Stimulated activated naive B cell treated with anti-CD40 and anti-IgM and Interleukin-4, amounts not matched to agents 10 μg/mL and 1 μg/mL and 100 μg/mL, for 72 hours (primary cell): Measurements from ENCODE around the gene TULP1.

Experiments
- ATAC-seq, 2 donors: fragments of 150-1000 bp; cut with Tn5 transposase; replicated peaks; 2 replicates each; pipeline ENCODE4 v1.10.0; 2021; ENCODE audit warnings: moderate library complexity in 1 of 2
- DNase-seq: peaks from one replicate; pipeline ENCODE4 v3.0.0; 2021
- H3K27ac Mint-ChIP-seq: one replicate; pipeline ENCODE4 v1.8.0; 2022; ENCODE audit warnings: mild to moderate bottlenecking, mixed read lengths
- H3K27me3 Mint-ChIP-seq, 2 donors: one replicate each; pipeline ENCODE4 v1.8.0; 2022; ENCODE audit warnings: mixed read lengths in 2 of 2
- H3K36me3 Mint-ChIP-seq, 2 donors: one replicate each; pipeline ENCODE4 v1.8.0; 2022; ENCODE audit warnings: mixed read lengths in 2 of 2, mild to moderate bottlenecking in 1 of 2
- H3K4me1 Mint-ChIP-seq, 2 donors: one replicate each; pipeline ENCODE4 v1.8.0; 2022; ENCODE audit warnings: mixed read lengths in 2 of 2, mild to moderate bottlenecking in 1 of 2
- H3K4me3 Mint-ChIP-seq, 2 donors: one replicate each; pipeline ENCODE4 v1.8.0; 2022; ENCODE audit warnings: mild to moderate bottlenecking in 2 of 2, mixed read lengths in 2 of 2, moderate library complexity in 1 of 2
- H3K9me3 Mint-ChIP-seq, 2 donors: one replicate each; pipeline ENCODE4 v1.8.0; 2022; ENCODE audit warnings: mixed read lengths in 2 of 2, mild to moderate bottlenecking in 1 of 2

The TULP1 gene

DNA sequence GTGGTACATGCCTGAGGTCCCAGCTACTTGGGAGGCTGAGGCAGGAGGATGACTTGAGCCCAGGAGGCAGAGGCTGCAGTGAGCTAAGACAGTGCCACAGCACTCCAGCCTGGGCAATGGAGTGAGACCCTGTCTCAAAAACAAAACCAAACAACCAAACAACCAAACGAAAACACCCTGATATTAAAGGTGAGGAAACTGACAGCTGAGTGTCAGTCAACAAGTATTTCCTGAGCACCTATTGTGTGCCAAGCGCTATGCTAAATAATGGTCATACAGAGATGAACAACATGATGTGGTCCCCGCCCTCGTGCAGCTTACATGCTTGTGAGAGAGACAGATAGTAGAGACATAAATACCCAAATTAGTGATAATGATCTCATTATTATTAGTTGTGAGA, 1.9 kb upstream of the TULP1 start:
- no peak overlapping the region for H3K4me3 Mint-ChIP-seq
- DNase-seq = no peak
- H3K4me1 Mint-ChIP-seq = peaks cover under 1 to 17% of the 10 kb centered on the region in 2 donors
- peaks cover 29 to 41% of the 10 kb centered on the region in 2 donors for H3K27me3 Mint-ChIP-seq
- H3K27ac Mint-ChIP-seq = no peak overlapping the region
- no peak for ATAC-seq
- H3K9me3 Mint-ChIP-seq = no peaks in the 10 kb centered on the region
- H3K36me3 Mint-ChIP-seq = no peaks in the 10 kb centered on the region

DNA sequence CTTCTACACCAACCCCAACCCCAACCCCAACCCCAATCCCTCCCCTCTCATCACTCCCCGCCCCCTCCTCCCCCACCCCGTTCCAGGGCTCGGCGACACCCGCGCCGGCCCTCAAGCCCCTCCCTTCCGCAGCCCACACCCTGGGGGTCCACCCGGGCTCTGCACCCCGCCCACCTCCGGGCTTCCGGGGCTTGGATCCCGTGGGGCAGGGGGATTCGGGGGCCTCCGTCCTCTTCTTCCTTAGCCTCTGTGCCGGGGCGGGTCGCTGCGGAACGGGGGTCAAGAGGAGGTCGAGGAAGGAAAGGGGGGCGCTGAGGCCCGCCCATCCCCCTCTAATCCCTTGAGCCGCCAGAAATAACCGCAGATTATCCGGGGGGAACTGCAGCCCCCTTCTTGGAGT, 690 bp downstream of the TULP1 start:
- Mint-ChIP-seq H3K4me1 (peaks cover 7 to 24% of the 10 kb centered on the region in 2 donors), H3K27ac (no peak overlapping the region), H3K9me3 (no peaks in the 10 kb centered on the region), H3K27me3 (peaks cover 36 to 50% of the 10 kb centered on the region in 2 donors), H3K4me3 (peak overlapping the region in 1 of 2 donors; percentile 16), H3K36me3 (no peaks in the 10 kb centered on the region)
- no peak for ATAC-seq
- DNase-seq = no peak

DNA sequence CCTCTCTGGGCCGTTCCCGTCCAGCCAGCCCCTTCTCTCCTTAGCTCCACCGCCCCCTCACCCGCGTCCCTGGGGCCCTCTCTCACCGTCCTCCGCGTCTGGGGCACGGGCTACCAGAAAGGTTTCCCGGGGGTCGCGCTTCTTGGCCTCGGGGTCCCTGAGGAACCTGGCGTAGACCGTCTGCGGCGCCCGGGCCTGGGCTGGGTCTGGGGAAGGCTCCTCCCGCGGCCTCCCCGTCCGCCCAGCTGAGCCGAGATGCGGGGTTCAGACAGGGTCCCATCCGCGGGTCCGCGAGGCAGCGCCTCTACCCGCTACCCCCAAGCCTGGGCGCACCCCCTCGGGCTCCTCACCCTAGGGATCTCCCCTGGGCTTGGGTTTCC, 1.1 kb downstream of the TULP1 start:
- H3K4me3 Mint-ChIP-seq = peak overlapping the region in 1 of 2 donors; percentile 8
- ATAC-seq = peak in 1 of 2 donors; percentile 16
- H3K4me1 Mint-ChIP-seq = peaks cover 7 to 24% of the 10 kb centered on the region in 2 donors
- H3K27me3 Mint-ChIP-seq = peaks cover 36 to 50% of the 10 kb centered on the region in 2 donors
- H3K27ac Mint-ChIP-seq = no peak overlapping the region
- no peak for DNase-seq
- no peaks in the 10 kb centered on the region for H3K9me3 Mint-ChIP-seq
- no peaks in the 10 kb centered on the region for H3K36me3 Mint-ChIP-seq

DNA sequence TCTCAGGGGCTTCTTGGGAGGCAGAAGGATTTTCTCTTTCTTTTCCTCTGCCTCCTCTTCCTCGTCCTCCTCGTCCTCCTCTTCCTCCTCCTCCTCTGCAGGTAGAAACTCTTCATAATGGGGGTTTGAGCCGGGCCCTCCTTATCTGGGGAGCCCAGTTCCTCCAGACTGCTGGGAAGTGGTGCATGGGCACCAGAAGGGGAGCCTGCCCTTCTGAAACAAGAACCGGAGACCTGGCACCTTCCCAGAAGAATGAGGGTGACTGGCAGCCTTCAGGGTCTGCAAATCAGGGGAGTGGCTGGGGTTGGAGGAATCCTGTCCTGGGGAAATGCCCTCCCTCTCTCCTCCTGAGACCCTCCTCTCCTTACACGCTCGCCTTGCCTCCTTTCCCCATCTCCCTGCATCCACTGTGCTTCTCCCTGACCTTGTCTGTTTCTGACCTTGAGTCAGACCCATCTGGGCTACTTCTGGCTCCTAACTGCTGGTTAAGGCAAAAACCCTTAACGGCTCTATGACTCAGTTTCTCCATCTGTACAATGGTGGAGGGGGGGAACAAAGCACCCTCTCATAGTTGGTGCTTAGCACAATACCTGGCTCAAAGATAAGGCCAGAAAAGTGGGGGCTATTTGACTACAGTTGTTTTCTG, 1.7 kb downstream of the TULP1 start:
- H3K27ac Mint-ChIP-seq = no peak overlapping the region
- DNase-seq (no peak), ATAC-seq (no peak)
- peaks cover 39 to 50% of the 10 kb centered on the region in 2 donors for H3K27me3 Mint-ChIP-seq
- H3K36me3 Mint-ChIP-seq = no peaks in the 10 kb centered on the region
- peaks cover 7 to 24% of the 10 kb centered on the region in 2 donors for H3K4me1 Mint-ChIP-seq
- H3K4me3 Mint-ChIP-seq = no peak overlapping the region
- no peaks in the 10 kb centered on the region for H3K9me3 Mint-ChIP-seq

DNA sequence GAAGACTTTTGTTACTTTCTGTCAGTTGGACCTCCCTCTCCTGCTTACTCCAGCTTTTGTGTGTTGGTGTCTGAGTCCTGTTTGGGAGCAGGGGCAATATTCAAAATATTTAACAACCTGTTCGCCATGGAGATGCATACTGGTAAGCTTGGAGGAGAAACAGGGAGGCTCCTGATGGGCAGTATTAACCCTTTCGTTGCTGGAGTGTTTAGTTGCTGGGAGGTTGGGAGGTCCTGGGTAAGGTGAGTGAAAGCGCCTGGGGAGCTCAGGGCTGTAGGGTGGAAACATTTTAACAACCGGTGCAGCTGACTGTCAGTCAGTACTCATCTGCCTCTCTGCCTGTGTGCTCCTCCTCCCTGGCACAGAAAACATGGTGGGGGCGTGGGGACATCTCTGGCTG, 4.2 kb downstream of the TULP1 start:
- Mint-ChIP-seq H3K4me1 (peaks cover 7 to 24% of the 10 kb centered on the region in 2 donors), H3K4me3 (no peak overlapping the region), H3K9me3 (no peaks in the 10 kb centered on the region), H3K27me3 (peaks cover 39 to 45% of the 10 kb centered on the region in 2 donors), H3K27ac (no peak overlapping the region), H3K36me3 (no peaks in the 10 kb centered on the region)
- ATAC-seq = no peak
- no peak for DNase-seq

DNA sequence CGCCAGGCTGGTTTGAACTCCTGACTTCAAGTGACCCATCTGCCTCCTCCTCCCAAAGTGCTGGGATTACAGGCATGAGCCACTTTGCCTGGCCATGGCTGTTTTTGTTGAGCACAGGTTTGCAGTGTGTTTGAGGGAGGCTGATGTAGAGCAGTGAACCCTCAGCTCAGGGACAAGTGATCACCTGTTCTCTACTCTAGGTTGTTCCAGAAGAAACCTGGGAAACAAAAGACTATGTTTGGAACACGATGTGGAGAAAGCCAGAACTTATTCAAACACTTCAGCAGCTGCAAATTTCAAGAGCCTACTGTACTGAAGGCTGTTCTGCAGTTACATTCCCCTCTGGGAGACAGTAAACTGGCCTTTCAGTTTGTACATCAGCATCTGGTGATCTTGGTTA, 4.7 kb downstream of the TULP1 start:
- DNase-seq = no peak
- Mint-ChIP-seq H3K4me1 (peaks cover 7 to 24% of the 10 kb centered on the region in 2 donors), H3K27ac (no peak overlapping the region), H3K4me3 (no peak overlapping the region), H3K9me3 (no peaks in the 10 kb centered on the region), H3K27me3 (peaks cover 38 to 48% of the 10 kb centered on the region in 2 donors), H3K36me3 (no peaks in the 10 kb centered on the region)
- no peak for ATAC-seq

DNA sequence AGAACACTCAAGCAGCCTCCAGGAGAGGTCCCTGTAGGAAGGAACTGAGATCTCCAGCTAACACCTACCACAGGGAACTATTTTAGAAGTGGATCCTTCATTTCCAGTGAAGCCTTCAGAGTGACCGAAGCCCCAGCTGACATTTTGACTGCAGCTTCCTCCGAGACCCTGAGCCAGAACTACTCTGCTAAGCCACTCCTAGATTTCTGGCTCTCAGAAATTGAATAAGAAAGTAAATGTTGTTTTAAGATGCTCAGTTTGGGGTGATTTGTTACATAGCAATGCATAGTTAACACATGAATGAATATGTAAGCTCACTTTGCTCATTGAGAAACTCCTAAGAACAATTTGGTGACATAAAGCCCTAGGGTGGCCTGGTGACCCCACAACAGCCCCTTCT, 5.5 kb downstream of the TULP1 start:
- ATAC-seq (no peak), DNase-seq (no peak)
- no peak overlapping the region for H3K27ac Mint-ChIP-seq
- H3K27me3 Mint-ChIP-seq = peaks cover 30 to 46% of the 10 kb centered on the region in 2 donors
- H3K4me1 Mint-ChIP-seq = peaks cover 7 to 23% of the 10 kb centered on the region in 2 donors
- H3K9me3 Mint-ChIP-seq = no peaks in the 10 kb centered on the region
- H3K4me3 Mint-ChIP-seq = no peak overlapping the region
- no peaks in the 10 kb centered on the region for H3K36me3 Mint-ChIP-seq

DNA sequence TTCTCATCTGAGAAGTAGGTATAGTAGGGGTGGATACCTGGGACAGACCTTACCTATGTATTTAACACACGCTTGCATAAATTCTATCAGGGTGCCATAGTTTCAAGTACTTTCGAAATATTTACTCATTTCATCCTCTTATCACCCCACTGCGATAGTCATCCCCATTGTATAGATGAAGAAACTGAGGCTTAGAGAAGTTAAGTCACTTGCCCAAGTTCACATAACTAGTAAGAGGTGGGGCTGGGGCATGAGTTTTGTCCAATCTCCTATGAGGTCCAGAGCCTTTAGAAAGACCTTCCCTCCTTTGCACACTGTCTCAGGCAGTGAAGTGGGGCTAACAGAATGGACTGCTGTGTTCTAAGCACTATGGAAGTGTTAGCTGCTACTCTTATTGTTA, 6.2 kb downstream of the TULP1 start:
- Mint-ChIP-seq H3K27ac (no peak overlapping the region), H3K27me3 (peaks cover 32 to 39% of the 10 kb centered on the region in 2 donors), H3K4me1 (peaks cover 7 to 17% of the 10 kb centered on the region in 2 donors), H3K36me3 (no peaks in the 10 kb centered on the region), H3K9me3 (no peaks in the 10 kb centered on the region), H3K4me3 (no peak overlapping the region)
- DNase-seq (no peak), ATAC-seq (no peak)

DNA sequence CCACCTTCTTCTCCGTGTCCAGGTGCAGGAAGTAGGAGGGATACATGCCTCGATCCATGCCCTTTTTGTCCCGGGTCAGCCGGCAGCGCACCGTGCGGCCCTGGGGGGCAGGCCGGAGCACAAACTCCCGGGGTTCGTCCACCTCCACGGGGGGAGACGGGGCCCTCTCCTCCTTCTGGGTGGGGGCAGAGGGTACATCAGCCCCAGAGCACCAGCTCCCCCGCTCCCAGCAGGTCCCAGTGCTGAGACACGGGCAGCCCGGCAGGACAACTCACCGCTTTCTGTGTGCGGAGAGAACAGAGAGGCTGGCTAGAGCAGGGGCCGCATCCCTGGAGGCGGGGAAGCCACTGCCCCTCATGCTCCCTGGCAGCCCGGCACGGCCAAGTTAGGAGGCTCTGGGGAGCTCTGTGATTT, 6.7 kb downstream of the TULP1 start:
- Mint-ChIP-seq H3K36me3 (no peaks in the 10 kb centered on the region), H3K4me3 (no peak overlapping the region)

DNA sequence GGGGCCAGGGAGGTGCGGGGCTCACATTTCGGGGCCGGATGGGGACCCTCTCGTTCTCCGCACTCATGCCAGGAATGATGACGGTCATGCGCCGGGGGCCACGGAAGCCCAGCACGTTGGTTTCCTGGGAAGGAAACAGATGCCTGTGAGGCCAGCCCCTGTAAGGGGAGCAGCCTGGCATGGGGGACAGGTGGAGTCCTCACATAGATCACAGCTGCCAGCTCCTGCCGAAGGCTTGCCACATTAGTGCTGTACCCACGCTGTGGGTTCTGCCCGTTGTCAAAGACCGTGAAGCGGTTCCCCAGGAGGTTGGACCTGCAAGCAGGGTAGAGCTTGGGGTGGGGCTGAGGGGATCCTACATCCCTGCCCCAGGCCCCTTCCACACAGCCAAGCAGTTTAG, 9.2 kb downstream of the TULP1 start:
- Mint-ChIP-seq H3K36me3 (peaks cover 0 to 4% of the 10 kb centered on the region in 2 donors), H3K9me3 (no peaks in the 10 kb centered on the region), H3K27ac (no peak overlapping the region), H3K4me1 (peaks cover 2 to 3% of the 10 kb centered on the region in 2 donors), H3K4me3 (no peak overlapping the region), H3K27me3 (peaks cover 29 to 32% of the 10 kb centered on the region in 2 donors)
- ATAC-seq = no peak
- no peak for DNase-seq

More for the DNA sequence above, 6.7 kb downstream of the TULP1 start:
- Mint-ChIP-seq H3K27ac (no peak overlapping the region), H3K9me3 (no peaks in the 10 kb centered on the region), H3K4me1 (peaks cover 7 to 12% of the 10 kb centered on the region in 2 donors), H3K27me3 (peaks cover 29 to 36% of the 10 kb centered on the region in 2 donors)
- no peak for DNase-seq
- ATAC-seq = no peak

DNA sequence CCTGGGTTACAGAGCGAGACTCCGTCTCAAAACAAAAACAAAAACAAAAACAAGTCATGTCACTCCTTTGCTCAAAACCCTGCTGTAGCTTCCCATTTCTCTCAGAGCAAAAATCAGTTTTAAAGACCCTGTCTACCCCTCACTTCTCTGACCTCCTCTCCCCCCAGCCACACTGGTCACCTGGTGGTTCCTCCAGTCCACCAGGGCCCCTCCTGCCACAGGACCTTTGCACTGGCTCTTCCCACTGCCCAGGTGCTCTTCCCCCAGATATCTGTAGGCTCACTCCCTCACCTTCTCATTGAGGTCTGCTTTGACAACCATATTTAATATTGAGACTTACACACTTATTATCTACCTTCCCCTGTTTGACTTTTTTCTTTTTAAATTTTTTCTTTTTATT, 10.9 kb downstream of the TULP1 start:
- Mint-ChIP-seq H3K4me1 (peaks cover 8 to 13% of the 10 kb centered on the region in 2 donors), H3K4me3 (no peak overlapping the region), H3K27ac (no peak overlapping the region), H3K36me3 (peaks cover 0 to 6% of the 10 kb centered on the region in 2 donors), H3K27me3 (peaks cover 34 to 41% of the 10 kb centered on the region in 2 donors), H3K9me3 (no peaks in the 10 kb centered on the region)
- DNase-seq = no peak
- ATAC-seq = no peak

DNA sequence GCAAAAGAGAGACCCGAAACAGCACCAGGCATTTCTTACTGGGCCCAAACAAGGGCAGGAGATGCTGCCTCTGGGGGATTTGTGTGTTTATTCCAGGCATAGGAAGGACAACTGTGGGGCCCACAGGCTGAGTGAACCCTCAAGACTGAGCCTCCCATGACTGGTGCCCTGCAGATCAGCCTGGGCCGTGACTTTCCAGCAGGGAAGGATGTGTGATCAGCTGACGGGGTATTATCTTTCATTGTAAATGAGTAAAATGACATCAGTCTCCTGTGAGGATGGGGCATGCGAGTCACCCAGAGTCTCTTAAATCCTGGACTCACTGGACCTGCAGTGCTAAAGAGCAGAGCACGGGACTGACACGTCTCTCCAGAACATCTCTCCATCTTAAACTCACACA, 11.9 kb downstream of the TULP1 start:
- peaks cover 32 to 41% of the 10 kb centered on the region in 2 donors for H3K27me3 Mint-ChIP-seq
- no peak overlapping the region for H3K27ac Mint-ChIP-seq
- DNase-seq = no peak
- H3K4me3 Mint-ChIP-seq = no peak overlapping the region
- H3K36me3 Mint-ChIP-seq = peaks cover 0 to 6% of the 10 kb centered on the region in 2 donors
- no peaks in the 10 kb centered on the region for H3K9me3 Mint-ChIP-seq
- peaks cover 8 to 13% of the 10 kb centered on the region in 2 donors for H3K4me1 Mint-ChIP-seq
- ATAC-seq = no peak

DNA sequence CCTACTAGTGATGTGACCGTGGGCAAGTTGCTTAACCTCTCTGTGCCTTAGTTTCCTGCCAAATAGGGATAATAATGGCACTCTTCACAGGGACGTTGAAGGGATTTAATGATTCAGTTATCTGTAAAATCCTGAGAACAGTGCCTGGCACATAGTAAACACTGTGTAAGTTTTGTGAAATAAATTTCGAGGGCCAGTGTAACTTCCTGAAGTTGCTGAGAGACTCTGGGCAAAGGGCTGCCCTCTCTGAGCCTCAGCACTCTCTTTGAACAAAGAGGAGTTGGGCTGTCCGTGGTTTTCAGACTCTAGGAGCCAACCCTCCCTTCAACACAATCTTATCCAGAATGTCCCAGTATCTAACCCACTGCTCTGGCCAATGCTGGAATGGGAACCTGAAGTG, 13.3 kb downstream of the TULP1 start:
- no peak overlapping the region for H3K27ac Mint-ChIP-seq
- no peak overlapping the region for H3K4me3 Mint-ChIP-seq
- no peaks in the 10 kb centered on the region for H3K9me3 Mint-ChIP-seq
- DNase-seq = no peak
- H3K27me3 Mint-ChIP-seq = peaks cover 40 to 47% of the 10 kb centered on the region in 2 donors
- peaks cover 0 to 6% of the 10 kb centered on the region in 2 donors for H3K36me3 Mint-ChIP-seq
- ATAC-seq = no peak
- peaks cover 19 to 22% of the 10 kb centered on the region in 2 donors for H3K4me1 Mint-ChIP-seq

DNA sequence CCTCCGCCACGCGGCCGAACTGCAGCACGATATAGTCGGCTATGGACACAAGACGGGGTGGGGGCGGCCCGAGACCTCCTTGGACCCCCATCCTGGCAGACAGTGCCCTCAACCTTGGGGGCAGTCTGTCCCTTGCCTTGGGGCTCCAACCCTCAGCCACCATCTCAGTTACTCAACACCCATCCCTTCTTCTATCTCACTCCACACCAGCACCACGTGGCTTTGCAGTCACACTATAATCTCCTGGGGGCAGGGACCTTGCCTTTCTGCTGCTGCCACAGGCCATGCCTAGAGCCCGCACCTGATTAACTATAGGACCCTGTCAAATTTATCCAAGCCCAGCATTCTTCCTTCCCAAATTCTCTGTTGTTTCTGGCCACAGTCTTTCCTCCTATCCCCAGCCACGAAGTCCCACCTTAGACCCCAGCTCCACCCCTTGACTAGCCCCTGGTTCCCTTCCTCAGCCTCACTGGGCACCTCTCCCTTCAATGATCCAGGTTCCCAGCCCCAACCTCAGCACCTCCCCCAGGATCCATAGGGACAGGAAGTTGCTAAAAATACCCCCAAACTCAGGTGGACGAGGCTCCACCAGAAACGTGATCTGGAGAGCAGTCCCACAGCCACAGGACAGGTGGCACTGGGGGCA, 14.2 kb downstream of the TULP1 start:
- peak overlapping the region; percentile 77 to 83 for H3K4me3 Mint-ChIP-seq
- peaks cover 40 to 47% of the 10 kb centered on the region in 2 donors for H3K27me3 Mint-ChIP-seq
- peaks cover 24 to 30% of the 10 kb centered on the region in 2 donors for H3K4me1 Mint-ChIP-seq
- peak overlapping the region; percentile 88 for H3K27ac Mint-ChIP-seq
- DNase-seq (no peak), ATAC-seq (no peak)
- no peaks in the 10 kb centered on the region for H3K9me3 Mint-ChIP-seq
- H3K36me3 Mint-ChIP-seq = peaks cover 0 to 6% of the 10 kb centered on the region in 2 donors
